Measurements from ENCODE around the gene IL11. TPM values are rescaled to one million over a fixed set of nuclear protein-coding genes. Genes with fewer than 3 reads are reported as not detected.
A peak's percentile ranks its signal among the peaks of the same experiment; 100 is the strongest.

The IL11 gene
- total RNA-seq, 4 donors from 2014 or later, result 0.66 TPM; not detected in 3

DNA sequence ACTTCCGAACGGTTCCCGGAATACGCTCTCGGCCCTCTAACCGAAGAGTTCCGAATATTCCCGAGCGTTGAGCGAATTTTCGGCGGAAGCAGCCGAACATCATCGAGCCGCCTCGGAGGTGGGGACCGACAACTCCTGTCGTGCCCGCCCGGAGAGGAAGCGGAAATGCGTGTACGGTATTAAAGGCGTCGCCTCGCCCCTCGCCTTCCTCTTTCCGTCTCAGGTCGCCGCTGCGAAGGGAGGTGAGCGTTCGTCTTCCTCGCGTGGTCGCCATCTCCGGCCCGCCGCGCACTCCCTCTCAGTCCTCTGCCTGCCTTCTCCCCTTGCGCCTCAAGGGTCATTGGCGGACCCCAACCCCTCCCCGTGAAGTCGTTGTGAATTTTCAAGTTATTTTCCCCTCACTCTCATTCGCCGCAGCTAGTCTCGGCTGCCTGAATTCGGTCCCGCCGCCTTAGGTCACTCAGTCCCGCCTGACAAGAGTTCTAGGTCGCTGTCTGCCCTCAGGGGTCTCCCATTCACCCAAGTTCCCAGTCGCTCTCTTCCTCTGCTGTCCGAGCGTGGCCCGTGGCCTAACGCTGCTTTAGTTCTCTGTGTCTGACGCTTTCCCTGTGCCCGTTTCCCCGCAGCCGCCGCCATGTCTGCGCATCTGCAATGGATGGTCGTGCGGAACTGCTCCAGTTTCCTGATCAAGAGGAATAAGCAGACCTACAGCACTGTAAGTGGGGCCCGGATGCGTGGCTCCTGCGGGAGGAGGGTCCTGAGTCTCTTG lies 15.6 kb upstream of the IL11 start, which contains the start of gene RPL28:
Gene RPL28 (plus strand): TSS at position 209 of the 769 bp plus-strand sequence. CDS start 426 bp downstream, at position 635.
- Histone ChIP-seq H3K4me3 (peak within 1 kb of the TSS; percentile 84 to 96 (median 88)), H3K36me3 (peaks cover 0 to 28% of the 10 kb centered on the region in 2 donors), H3K4me1 (peaks cover 25 to 40% of the 10 kb centered on the region in 2 donors), H3K9me3 (no peaks in the 10 kb centered on the region), H3K27me3 (no peaks in the 10 kb centered on the region), H3K27ac (peak within 1 kb of the TSS; percentile 90 to 98 (median 93))
- TF ChIP-seq, protein P1, sequence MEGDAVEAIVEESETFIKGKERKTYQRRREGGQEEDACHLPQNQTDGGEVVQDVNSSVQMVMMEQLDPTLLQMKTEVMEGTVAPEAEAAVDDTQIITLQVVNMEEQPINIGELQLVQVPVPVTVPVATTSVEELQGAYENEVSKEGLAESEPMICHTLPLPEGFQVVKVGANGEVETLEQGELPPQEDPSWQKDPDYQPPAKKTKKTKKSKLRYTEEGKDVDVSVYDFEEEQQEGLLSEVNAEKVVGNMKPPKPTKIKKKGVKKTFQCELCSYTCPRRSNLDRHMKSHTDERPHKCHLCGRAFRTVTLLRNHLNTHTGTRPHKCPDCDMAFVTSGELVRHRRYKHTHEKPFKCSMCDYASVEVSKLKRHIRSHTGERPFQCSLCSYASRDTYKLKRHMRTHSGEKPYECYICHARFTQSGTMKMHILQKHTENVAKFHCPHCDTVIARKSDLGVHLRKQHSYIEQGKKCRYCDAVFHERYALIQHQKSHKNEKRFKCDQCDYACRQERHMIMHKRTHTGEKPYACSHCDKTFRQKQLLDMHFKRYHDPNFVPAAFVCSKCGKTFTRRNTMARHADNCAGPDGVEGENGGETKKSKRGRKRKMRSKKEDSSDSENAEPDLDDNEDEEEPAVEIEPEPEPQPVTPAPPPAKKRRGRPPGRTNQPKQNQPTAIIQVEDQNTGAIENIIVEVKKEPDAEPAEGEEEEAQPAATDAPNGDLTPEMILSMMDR (IDR thresholded peaks at IDR 0.05 in 4 of 5, conservative IDR thresholded peaks at IDR 0.05 in 1 of 5), result no peak
- peak; percentile 95 to 97 for TF ChIP-seq POLR2A (IDR thresholded peaks at IDR 0.05)
- intact Hi-C loops (cut with DNase I; ENCODE audit: low total_unique reads) (loop anchor here (1.0 to 10.0 kb wide), 8 partner anchors 21 to 271 kb away; partner anchors contain the start of genes ISOC2, KMT5C, PPP1R12C and PPP6R1), in situ Hi-C loops (cut with MboI; ENCODE audit: low sequenced_read_pairs in 4 of 4) (no loop called here)
- ATAC-seq (peak; percentile 80 to 89), DNase-seq (peak; percentile 98)

GRCh38 chr19:55384920-55385723 lies 14.9 kb upstream of the IL11 start:
- intact Hi-C loops (cut with DNase I; ENCODE audit: low total_unique reads) (loop anchor here (1.0 to 10.0 kb wide), 8 partner anchors 22 to 270 kb away; partner anchors contain the start of genes ISOC2, KMT5C, PPP1R12C and PPP6R1), in situ Hi-C loops (cut with MboI; ENCODE audit: low sequenced_read_pairs in 4 of 4) (no loop called here)
- Histone ChIP-seq H3K36me3 (peaks cover 0 to 28% of the 10 kb centered on the region in 2 donors), H3K4me3 (peak overlapping the region; percentile 49 to 96 (median 85)), H3K9me3 (no peaks in the 10 kb centered on the region), H3K4me1 (peaks cover 25 to 40% of the 10 kb centered on the region in 2 donors), H3K27ac (peak overlapping the region; percentile 90 to 98 (median 93)), H3K27me3 (no peaks in the 10 kb centered on the region)
- TF ChIP-seq POLR2A (IDR thresholded peaks at IDR 0.05), result no peak
- TF ChIP-seq, protein P1 (IDR thresholded peaks at IDR 0.05 in 4 of 5, conservative IDR thresholded peaks at IDR 0.05 in 1 of 5), result no peak
- DNase-seq (peak; percentile 92 to 96), ATAC-seq (peak; percentile 87 to 89)

- Histone ChIP-seq H3K36me3 (peaks cover 0 to 21% of the 10 kb centered on the region in 2 donors), H3K4me1 (peaks cover 25 to 40% of the 10 kb centered on the region in 2 donors), H3K9me3 (no peaks in the 10 kb centered on the region), H3K27me3 (no peaks in the 10 kb centered on the region), H3K27ac (peak within 1 kb of the TSS; percentile 90 to 98 (median 93)), H3K4me3 (peak within 1 kb of the TSS; percentile 49 to 96 (median 85))
- in situ Hi-C loops (cut with MboI; ENCODE audit: low sequenced_read_pairs in 4 of 4) (no loop called here), intact Hi-C loops (cut with DNase I; ENCODE audit: low total_unique reads) (loop anchor here (2.0 to 10.0 kb wide), 4 partner anchors 22 to 270 kb away; partner anchors contain the start of genes ISOC2, PPP1R12C and UBE2S)
- TF ChIP-seq POLR2A (IDR thresholded peaks at IDR 0.05), result peak in 1 of 2 donors; percentile 14
- TF ChIP-seq, protein P1 (IDR thresholded peaks at IDR 0.05 in 4 of 5, conservative IDR thresholded peaks at IDR 0.05 in 1 of 5), result peak in 1 of 5 experiments; percentile 8
- peak; percentile 3 to 15 for ATAC-seq
- peak in 1 of 2 donors; percentile 37 for DNase-seq
These were observed 14.1 kb upstream of the IL11 start, which contains the start of gene TMEM238 for GRCh38 chr19:55384131-55384919. Gene TMEM238 (minus strand): TSS chr19:55384292. CDS start chr19:55384259, 33 bp downstream.
